Esophagus muscularis mucosa (tissue), 4 donors: ENCODE measurements around the gene CAPN11.

Experiments used
- EP300 ChIP-seq: sonication (generic); formaldehyde crosslinking; IDR thresholded peaks from one replicate; pipeline ENCODE4 v1.6.1; 2017; ENCODE audit warnings: antibody characterized with exemption
- POLR2AphosphoS5 ChIP-seq, 2 donors: sonication (generic); formaldehyde crosslinking; IDR thresholded peaks; one replicate each; pipeline ENCODE4 v1.6.1; 2017; ENCODE audit warnings: antibody characterized with exemption in 2 of 2
- TF ChIP-seq, protein P1 (sequence below), 3 experiments: fragments of 200-600 bp in 2 of 3; fragments of 450-650 bp in 1 of 3; sonication (generic) in 2 of 3; IDR thresholded peaks; one replicate each; pipeline ENCODE4 v1.5.1; 2017 to 2019; ENCODE audit warnings: antibody characterized with exemption in 3 of 3, mild to moderate bottlenecking in 2 of 3, moderate library complexity in 1 of 3

DNA sequence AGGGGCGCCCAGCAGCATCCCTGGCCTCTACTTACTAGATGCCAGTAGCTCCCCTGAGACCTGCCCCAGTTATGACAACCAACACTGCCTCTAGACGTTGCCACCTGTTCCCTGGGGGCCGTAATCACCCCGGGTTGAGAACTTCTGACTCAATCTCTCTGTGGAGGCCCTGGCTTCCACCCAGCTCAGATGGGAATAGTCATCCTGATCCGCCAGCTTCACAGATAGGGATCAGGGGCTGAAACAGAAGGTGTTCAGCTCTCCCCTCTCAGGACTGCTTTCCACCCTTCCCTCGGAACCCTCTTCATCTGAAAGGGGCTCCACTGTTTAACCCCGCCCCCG is 3.3 kb downstream of the CAPN11 start:
- TF ChIP-seq POLR2AphosphoS5 (IDR thresholded peaks at IDR 0.05) (no peak), EP300 (no peak)
- TF ChIP-seq, protein P1, sequence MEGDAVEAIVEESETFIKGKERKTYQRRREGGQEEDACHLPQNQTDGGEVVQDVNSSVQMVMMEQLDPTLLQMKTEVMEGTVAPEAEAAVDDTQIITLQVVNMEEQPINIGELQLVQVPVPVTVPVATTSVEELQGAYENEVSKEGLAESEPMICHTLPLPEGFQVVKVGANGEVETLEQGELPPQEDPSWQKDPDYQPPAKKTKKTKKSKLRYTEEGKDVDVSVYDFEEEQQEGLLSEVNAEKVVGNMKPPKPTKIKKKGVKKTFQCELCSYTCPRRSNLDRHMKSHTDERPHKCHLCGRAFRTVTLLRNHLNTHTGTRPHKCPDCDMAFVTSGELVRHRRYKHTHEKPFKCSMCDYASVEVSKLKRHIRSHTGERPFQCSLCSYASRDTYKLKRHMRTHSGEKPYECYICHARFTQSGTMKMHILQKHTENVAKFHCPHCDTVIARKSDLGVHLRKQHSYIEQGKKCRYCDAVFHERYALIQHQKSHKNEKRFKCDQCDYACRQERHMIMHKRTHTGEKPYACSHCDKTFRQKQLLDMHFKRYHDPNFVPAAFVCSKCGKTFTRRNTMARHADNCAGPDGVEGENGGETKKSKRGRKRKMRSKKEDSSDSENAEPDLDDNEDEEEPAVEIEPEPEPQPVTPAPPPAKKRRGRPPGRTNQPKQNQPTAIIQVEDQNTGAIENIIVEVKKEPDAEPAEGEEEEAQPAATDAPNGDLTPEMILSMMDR (IDR thresholded peaks at IDR 0.05): no peak
